Measurements from ENCODE around the gene RAPGEF1.
"Not testable (repeated sequence)": the region's sequence is repeated elsewhere in the genome, so short reads cannot be mapped to it uniquely, and the experiment has no call there.

Gene RAPGEF1

DNA sequence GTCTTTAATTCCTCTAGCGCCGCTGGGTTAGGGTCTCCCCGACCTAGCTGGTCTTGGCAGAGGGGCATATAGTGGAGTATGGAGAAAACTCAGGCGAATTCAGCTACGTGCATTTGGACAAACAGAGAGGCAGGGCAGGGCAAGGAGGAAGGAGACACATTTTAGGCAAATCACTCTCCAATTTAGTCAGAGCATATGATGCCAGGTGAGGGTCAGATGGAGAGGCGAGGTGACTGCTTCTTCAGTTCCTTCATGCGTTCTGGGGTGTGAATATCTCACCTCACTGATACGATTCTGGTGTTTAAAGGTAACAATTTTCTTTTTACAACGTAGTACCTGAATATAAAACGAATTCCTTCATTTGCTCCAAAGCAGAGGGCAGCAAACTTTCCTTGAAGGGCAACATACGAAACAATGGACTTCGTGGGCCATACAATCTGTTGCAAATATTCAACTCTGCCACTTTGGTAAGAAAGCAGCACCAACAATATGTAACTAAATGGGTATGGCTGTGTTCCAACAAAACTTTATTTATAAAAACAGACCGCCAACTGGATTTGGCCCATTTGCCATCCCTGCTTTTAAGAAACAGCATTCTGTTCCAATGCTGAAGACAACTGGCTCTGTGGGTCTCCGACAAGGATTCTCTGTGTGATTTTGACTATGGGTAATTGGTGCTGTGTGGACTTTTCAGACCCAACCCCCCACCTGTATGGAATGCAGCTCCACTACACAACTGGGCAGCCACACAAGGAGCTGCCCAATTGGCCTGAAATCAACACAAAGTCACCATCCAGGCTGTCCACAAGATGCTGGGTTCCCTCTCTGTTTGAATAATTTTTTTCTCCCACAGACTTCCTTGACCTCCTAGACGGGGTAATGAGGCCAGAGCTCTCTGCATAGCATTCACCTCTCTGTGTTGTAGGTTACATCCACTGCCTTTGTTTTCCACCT lies 53.8 kb downstream of the RAPGEF1 start:
- no peaks in the 10 kb centered on the region for H3K36me3 ChIP-seq (ENCODE audit: low read depth)
- DNase-seq (ENCODE audit: low spot score) (no peak), ATAC-seq (ENCODE audit: low read depth) (no peak)
- H3K27ac ChIP-seq (ENCODE audit: poor library complexity, severe bottlenecking), result no peak overlapping the region
- H3K9me3 ChIP-seq (ENCODE audit: severe bottlenecking), result no peaks in the 10 kb centered on the region
- H3K4me1 ChIP-seq (ENCODE audit: insufficient read depth, poor library complexity, severe bottlenecking), result no peaks in the 10 kb centered on the region
- TF ChIP-seq, protein P1, sequence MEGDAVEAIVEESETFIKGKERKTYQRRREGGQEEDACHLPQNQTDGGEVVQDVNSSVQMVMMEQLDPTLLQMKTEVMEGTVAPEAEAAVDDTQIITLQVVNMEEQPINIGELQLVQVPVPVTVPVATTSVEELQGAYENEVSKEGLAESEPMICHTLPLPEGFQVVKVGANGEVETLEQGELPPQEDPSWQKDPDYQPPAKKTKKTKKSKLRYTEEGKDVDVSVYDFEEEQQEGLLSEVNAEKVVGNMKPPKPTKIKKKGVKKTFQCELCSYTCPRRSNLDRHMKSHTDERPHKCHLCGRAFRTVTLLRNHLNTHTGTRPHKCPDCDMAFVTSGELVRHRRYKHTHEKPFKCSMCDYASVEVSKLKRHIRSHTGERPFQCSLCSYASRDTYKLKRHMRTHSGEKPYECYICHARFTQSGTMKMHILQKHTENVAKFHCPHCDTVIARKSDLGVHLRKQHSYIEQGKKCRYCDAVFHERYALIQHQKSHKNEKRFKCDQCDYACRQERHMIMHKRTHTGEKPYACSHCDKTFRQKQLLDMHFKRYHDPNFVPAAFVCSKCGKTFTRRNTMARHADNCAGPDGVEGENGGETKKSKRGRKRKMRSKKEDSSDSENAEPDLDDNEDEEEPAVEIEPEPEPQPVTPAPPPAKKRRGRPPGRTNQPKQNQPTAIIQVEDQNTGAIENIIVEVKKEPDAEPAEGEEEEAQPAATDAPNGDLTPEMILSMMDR (IDR thresholded peaks at IDR 0.05; ENCODE audit: poor library complexity, severe bottlenecking), result no peak
- no peaks in the 10 kb centered on the region for H3K27me3 ChIP-seq (ENCODE audit: insufficient read depth, poor library complexity, severe bottlenecking)
- no peak overlapping the region for H3K4me3 ChIP-seq (ENCODE audit: severe bottlenecking)

DNA sequence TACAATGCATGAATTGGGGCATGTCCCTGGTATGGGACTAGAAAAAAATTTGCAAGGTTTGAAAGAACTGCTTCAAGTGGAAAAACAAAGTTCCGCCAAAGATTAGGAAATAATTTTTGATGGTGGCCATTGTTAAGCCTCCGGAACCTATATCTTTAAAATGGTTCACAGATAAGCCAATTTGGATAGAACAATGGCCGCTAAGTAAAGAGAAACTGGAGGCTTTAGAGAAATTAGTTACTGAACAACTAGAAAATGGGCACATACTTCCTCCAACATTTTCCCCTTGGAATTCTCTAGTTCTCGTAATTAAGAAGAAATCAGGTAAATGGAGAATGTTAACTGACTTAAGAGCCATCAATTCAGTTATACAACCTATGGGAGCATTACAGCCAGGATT lies 56.8 kb downstream of the RAPGEF1 start:
- H3K27ac ChIP-seq (ENCODE audit: poor library complexity, severe bottlenecking); ATAC-seq (ENCODE audit: low read depth); DNase-seq (ENCODE audit: low spot score); H3K27me3 ChIP-seq (ENCODE audit: insufficient read depth, poor library complexity, severe bottlenecking); H3K9me3 ChIP-seq (ENCODE audit: severe bottlenecking); H3K4me3 ChIP-seq (ENCODE audit: severe bottlenecking); H3K36me3 ChIP-seq (ENCODE audit: low read depth): not testable (repeated sequence)
- peaks cover 18% of the 10 kb centered on the region for H3K4me1 ChIP-seq (ENCODE audit: insufficient read depth, poor library complexity, severe bottlenecking)

DNA sequence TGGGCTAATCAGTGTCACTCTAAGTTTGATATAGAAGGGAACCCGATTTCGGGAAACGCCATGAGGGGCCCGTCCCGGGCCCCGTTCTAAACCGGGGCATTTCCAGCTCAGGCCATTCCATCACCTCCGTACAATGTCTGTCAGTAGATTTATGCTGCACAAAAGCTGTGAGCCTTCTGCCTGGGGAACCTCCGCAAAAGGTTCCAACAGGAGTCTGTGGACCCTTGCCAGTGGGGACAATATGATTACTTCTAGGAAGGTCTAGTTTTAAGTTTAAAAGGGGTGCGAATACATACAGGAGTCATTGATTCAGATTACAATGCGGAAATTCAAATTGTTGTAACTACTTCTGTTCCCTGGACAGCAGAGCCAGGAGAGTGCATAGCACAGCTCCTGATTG lies 57.6 kb downstream of the RAPGEF1 start:
- H3K9me3 ChIP-seq (ENCODE audit: severe bottlenecking), result no peaks in the 10 kb centered on the region
- no peaks in the 10 kb centered on the region for H3K27me3 ChIP-seq (ENCODE audit: insufficient read depth, poor library complexity, severe bottlenecking)
- peaks cover 27% of the 10 kb centered on the region for H3K4me1 ChIP-seq (ENCODE audit: insufficient read depth, poor library complexity, severe bottlenecking)
- H3K27ac ChIP-seq (ENCODE audit: poor library complexity, severe bottlenecking), result no peak overlapping the region
- no peak overlapping the region for H3K4me3 ChIP-seq (ENCODE audit: severe bottlenecking)
- ATAC-seq (ENCODE audit: low read depth) (no peak), DNase-seq (ENCODE audit: low spot score) (no peak)
- TF ChIP-seq, protein P1 (IDR thresholded peaks at IDR 0.05; ENCODE audit: poor library complexity, severe bottlenecking), result no peak
- H3K36me3 ChIP-seq (ENCODE audit: low read depth), result no peaks in the 10 kb centered on the region

DNA sequence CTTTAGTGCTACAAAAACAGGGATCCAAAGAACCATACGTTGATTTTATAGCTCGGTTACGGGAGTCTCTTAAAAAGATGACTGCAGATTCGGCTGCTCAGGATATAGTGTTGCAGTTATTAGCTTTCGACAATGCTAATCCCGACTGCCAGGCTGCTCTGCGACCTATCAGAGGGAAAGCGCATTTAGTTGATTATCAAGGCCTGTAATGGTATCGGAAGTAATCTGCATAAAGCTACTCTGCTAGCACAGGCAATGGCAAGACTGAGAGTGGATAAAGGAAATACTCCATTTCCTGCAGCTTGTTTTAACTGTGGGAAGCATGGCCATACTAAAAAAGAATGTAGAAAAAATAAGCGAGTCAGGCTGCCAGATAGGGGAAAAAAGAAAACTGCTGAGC lies 58.0 kb downstream of the RAPGEF1 start:
- not testable (repeated sequence) for H3K27ac ChIP-seq (ENCODE audit: poor library complexity, severe bottlenecking); H3K9me3 ChIP-seq (ENCODE audit: severe bottlenecking)
- peaks cover 31% of the 10 kb centered on the region for H3K4me1 ChIP-seq (ENCODE audit: insufficient read depth, poor library complexity, severe bottlenecking)

DNA sequence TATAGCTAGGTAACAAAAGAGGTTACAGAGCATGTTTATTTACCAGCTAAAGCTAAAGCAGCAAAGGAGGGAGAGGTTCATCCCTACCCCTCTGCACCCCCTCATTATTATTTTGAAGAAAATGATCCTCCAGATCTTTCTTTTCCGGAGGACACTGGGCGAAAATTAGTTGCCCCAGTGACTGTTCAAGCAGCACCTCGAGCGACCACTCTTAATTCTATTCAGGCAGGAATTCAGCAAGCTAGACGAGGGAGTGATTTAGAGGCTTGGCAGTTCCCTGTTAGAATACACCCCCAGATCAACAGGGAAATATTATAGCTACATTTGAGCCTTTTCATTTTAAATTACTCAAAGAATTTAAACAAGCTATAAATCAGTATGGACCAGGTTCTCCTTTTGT lies 58.8 kb downstream of the RAPGEF1 start:
- DNase-seq (ENCODE audit: low spot score); H3K27ac ChIP-seq (ENCODE audit: poor library complexity, severe bottlenecking); H3K36me3 ChIP-seq (ENCODE audit: low read depth); H3K9me3 ChIP-seq (ENCODE audit: severe bottlenecking); H3K4me3 ChIP-seq (ENCODE audit: severe bottlenecking); H3K27me3 ChIP-seq (ENCODE audit: insufficient read depth, poor library complexity, severe bottlenecking); ATAC-seq (ENCODE audit: low read depth): not testable (repeated sequence)
- H3K4me1 ChIP-seq (ENCODE audit: insufficient read depth, poor library complexity, severe bottlenecking), result peaks cover 38% of the 10 kb centered on the region

More for the DNA sequence above, 58.0 kb downstream of the RAPGEF1 start:
- not testable (repeated sequence) for H3K36me3 ChIP-seq (ENCODE audit: low read depth); H3K27me3 ChIP-seq (ENCODE audit: insufficient read depth, poor library complexity, severe bottlenecking); ATAC-seq (ENCODE audit: low read depth); DNase-seq (ENCODE audit: low spot score); H3K4me3 ChIP-seq (ENCODE audit: severe bottlenecking)

DNA sequence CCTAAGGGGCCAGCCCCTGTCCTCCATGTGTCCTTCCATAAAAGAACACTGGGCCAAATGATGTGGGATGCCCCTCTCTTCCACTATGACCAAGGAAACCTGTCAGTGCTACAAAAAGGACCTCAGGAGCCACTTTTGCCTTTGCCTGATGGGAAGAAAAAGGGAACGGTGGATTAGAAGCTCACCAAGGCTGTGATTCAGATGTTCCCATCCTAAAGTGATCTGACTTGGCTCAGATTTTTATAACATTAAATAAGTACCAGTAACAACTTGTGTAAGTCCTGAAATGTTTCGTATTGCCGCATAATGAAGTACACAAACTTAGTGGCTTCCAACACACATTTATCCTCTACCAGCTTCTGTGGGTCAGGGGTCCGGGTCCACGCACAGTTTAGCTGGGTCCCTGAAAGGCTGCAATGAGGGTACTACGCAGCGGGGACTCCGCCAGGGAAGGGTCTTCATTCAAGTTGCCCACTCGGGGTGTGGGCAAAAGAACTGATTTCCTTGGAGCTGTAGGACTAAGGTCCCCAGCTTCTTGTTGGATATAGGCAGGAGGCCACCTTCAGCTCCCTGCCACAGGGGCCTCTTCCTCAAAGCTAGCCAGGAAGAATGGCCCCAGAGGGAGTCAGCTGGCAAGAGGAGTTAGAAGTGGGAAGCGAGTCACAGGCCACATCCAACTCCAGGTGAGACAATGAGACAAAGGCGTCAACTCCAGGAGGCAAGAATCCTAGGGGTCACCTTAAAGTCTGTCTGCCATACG lies 60.4 kb downstream of the RAPGEF1 start:
- ATAC-seq (ENCODE audit: low read depth) (no peak), DNase-seq (ENCODE audit: low spot score) (no peak)
- H3K27ac ChIP-seq (ENCODE audit: poor library complexity, severe bottlenecking), result peak overlapping the region; percentile 70
- H3K36me3 ChIP-seq (ENCODE audit: low read depth), result no peaks in the 10 kb centered on the region
- H3K4me3 ChIP-seq (ENCODE audit: severe bottlenecking), result no peak overlapping the region
- TF ChIP-seq, protein P1 (IDR thresholded peaks at IDR 0.05; ENCODE audit: poor library complexity, severe bottlenecking), result no peak
- H3K27me3 ChIP-seq (ENCODE audit: insufficient read depth, poor library complexity, severe bottlenecking), result no peaks in the 10 kb centered on the region
- no peaks in the 10 kb centered on the region for H3K9me3 ChIP-seq (ENCODE audit: severe bottlenecking)
- peaks cover 38% of the 10 kb centered on the region for H3K4me1 ChIP-seq (ENCODE audit: insufficient read depth, poor library complexity, severe bottlenecking)

Measured in RWPE2 (cell line).